HepG2 (cell line): Measurements from ENCODE around the gene PRMT7. TPM values are rescaled to one million over a fixed set of nuclear protein-coding genes. Genes with fewer than 3 reads are reported as not detected.

Experiments used
- ATM ChIP-seq: fragments of 450-650 bp; IDR thresholded peaks from 2 replicates; pipeline ENCODE4 v1.7.1; 2017; ENCODE audit warnings: mild to moderate bottlenecking, borderline replicate concordance
- ATRX ChIP-seq: sonication (generic); formaldehyde crosslinking; IDR thresholded peaks from 2 replicates; pipeline ENCODE4 v1.4.0; 2020; ENCODE audit warnings: missing genetic modification reagents, borderline replicate concordance
- GATAD1 ChIP-seq: IDR thresholded peaks from 2 replicates; pipeline ENCODE4 v1.6.1; 2016; ENCODE audit warnings: missing genetic modification reagents, missing compliant biosample characterization
- HOXA5 ChIP-seq: sonication (generic); formaldehyde crosslinking; IDR thresholded peaks from 2 replicates; pipeline ENCODE4 v1.4.0; 2020; ENCODE audit warnings: missing genetic modification reagents
- JDP2 ChIP-seq: sonication (generic); formaldehyde crosslinking; IDR thresholded peaks from 2 replicates; pipeline ENCODE4 v1.8.1; 2022; ENCODE audit warnings: missing genetic modification reagents, borderline replicate concordance
- JUNB ChIP-seq: sonication (generic); formaldehyde crosslinking; IDR thresholded peaks from 2 replicates; pipeline ENCODE4 v1.8.0; 2022; ENCODE audit warnings: missing genetic modification reagents, mild to moderate bottlenecking, borderline replicate concordance
- KLF11 ChIP-seq: IDR thresholded peaks from 2 replicates; pipeline ENCODE4 v1.6.1; 2016; ENCODE audit warnings: missing compliant biosample characterization
- LCORL ChIP-seq, 2 experiments: fragments of 450-650 bp in 1 of 2; sonication (generic) in 1 of 2; formaldehyde crosslinking in 1 of 2; IDR thresholded peaks; 2 replicates each; pipeline versions ENCODE4 v1.5.0 to v1.6.1; 2017 to 2020; ENCODE audit warnings: antibody characterized with exemption in 1 of 2, missing genetic modification reagents in 1 of 2
- STAT5B ChIP-seq: sonication (generic); formaldehyde crosslinking; IDR thresholded peaks from 2 replicates; pipeline ENCODE4 v1.4.0; 2020; ENCODE audit warnings: missing genetic modification reagents
- TGIF2 ChIP-seq: IDR thresholded peaks from 2 replicates; pipeline ENCODE4 v1.6.1; 2016; ENCODE audit warnings: control low read depth, missing compliant biosample characterization
- ZNF589 ChIP-seq: sonication (generic); formaldehyde crosslinking; conservative IDR thresholded peaks from 2 replicates; pipeline ENCODE4 v1.8.0; 2022; ENCODE audit warnings: mild to moderate bottlenecking, moderate library complexity, missing genetic modification reagents
- ZNF788 ChIP-seq: sonication (generic); formaldehyde crosslinking; IDR thresholded peaks from 2 replicates; pipeline ENCODE4 v1.5.0; 2020; ENCODE audit warnings: mild to moderate bottlenecking, missing genetic modification reagents, borderline replicate concordance
- ZNF883 ChIP-seq: sonication (generic); formaldehyde crosslinking; IDR thresholded peaks from 2 replicates; pipeline ENCODE4 v1.5.1; 2020; ENCODE audit warnings: mild to moderate bottlenecking, missing genetic modification reagents; ENCODE audit errors: not compliant biosample characterization
- ZSCAN25 ChIP-seq: sonication (generic); formaldehyde crosslinking; IDR thresholded peaks from 2 replicates; pipeline ENCODE4 v1.8.0; 2022; ENCODE audit warnings: mild to moderate bottlenecking, missing genetic modification reagents
- polyA plus RNA-seq, 8 experiments: library from polyadenylated mRNA; depleted of rRNA in 3 of 8; stranded (reverse) in 7 of 8; unstranded in 1 of 8; fragments of >200 nt; fragmentation: Illumina TruSeq in 4 of 8; extraction: Trizol in 4 of 8; gene quantifications; 2 replicates each; pipeline versions ENCODE4 v1.2.1 to v1.2.3, GENCODE V29; 2011 to 2016; ENCODE audit warnings: low read depth in 4 of 8, missing spikeins in 1 of 8, mixed read lengths in 1 of 8; ENCODE audit not compliant: insufficient read depth in 1 of 8
- total RNA-seq, 5 experiments: library from RNA; depleted of rRNA; stranded (reverse); fragments of >200 nt; fragmentation: Illumina TruSeq; extraction: Trizol; gene quantifications; 2 replicates each; pipeline ENCODE4 v1.2.3, GENCODE V29; 2016; ENCODE audit warnings: low read depth in 1 of 5
- TF ChIP-seq, protein P1 (sequence below): sonication (generic); formaldehyde crosslinking; IDR thresholded peaks from 2 replicates; pipeline ENCODE4 v1.5.1; 2020; ENCODE audit warnings: mild to moderate bottlenecking, missing genetic modification reagents, borderline replicate concordance
- TF ChIP-seq, protein P2 (sequence below): sonication (generic); formaldehyde crosslinking; IDR thresholded peaks from 2 replicates; pipeline ENCODE4 v1.4.0; 2020; ENCODE audit warnings: mild to moderate bottlenecking, missing genetic modification reagents
- TF ChIP-seq, protein P3 (sequence below): sonication (generic); formaldehyde crosslinking; IDR thresholded peaks from 2 replicates; pipeline ENCODE4 v1.4.0; 2020; ENCODE audit warnings: missing genetic modification reagents, borderline replicate concordance

The PRMT7 gene
- total and polyA plus RNA-seq, 2 of the 13 experiments (the other 11 are each of a cell fraction or from before 2014, with no cell fraction given), result 47.5 to 55.0 TPM

DNA sequence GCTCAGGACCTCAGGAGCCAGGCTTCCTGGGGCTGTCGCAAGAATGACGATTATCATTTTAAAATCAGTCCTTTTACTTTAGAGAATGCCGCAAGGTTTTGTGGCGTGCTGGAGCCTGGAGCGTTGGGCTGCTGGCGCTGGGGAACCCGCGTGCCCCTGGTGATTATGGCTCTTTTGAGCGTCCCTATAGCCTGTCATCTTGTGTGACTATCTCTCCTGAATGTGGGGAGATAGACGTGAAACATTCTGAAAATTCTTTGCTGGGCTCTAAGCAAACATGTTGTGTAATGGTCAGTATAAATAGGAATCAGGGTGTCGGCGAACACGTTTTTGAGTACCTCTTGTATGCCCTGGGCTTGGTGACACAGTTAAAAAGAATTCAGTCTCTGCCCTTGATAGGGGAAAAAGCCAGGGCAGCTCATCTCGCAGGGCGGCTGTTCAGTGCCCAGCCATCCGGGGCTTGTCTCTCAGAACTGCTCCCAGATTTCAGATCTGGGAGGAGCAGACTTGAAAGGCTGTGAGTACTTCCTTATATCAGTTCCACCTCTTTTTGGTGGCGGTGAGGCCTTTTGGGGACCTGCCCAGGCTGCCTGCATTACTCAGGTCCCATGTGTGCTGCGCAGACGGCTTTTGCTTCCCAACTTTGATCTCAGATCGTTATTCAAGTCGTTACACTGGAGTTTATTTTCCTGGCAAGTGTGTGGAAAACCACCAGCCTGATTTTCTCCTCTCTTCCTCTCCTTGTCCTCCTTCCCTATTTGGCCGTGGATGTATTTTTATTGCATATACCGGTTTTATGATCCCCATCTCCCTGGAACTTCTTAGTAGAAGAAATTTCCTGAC lies 45.5 kb upstream of the PRMT7 start (continued):
- TF ChIP-seq ZNF788 (CRISPR knock-in tag) (peak; percentile 67; the same call in 1 of the 2 replicates), ZSCAN25 (CRISPR knock-in tag) (0 out of 2 replicates have a peak, but pooled peaks have one; percentile 11), JUNB (CRISPR knock-in tag) (peak; percentile 93; the same call in 1 of the 2 replicates), LCORL (IDR thresholded peaks at IDR 0.05) (peak; percentile 80; the same call in 1 of the 2 replicates), LCORL (CRISPR knock-in tag; IDR thresholded peaks at IDR 0.05) (peak; percentile 98), ATM (peak; percentile 63; the same call in 1 of the 2 replicates), HOXA5 (no peak; the same call in 1 of the 2 replicates), TGIF2 (CRISPR knock-in tag) (peak; percentile 91), JDP2 (CRISPR knock-in tag) (no peak; the same call in 1 of the 2 replicates), ZNF883 (CRISPR knock-in tag) (no peak), GATAD1 (peak; percentile 81), KLF11 (CRISPR knock-in tag) (no peak; the same call in 1 of the 2 replicates), STAT5B (CRISPR knock-in tag) (no peak), ZNF589 (CRISPR knock-in tag) (0 out of 2 replicates have a peak, but pooled peaks have one; percentile 34), ATRX (CRISPR knock-in tag) (no peak)
- TF ChIP-seq, protein P1, sequence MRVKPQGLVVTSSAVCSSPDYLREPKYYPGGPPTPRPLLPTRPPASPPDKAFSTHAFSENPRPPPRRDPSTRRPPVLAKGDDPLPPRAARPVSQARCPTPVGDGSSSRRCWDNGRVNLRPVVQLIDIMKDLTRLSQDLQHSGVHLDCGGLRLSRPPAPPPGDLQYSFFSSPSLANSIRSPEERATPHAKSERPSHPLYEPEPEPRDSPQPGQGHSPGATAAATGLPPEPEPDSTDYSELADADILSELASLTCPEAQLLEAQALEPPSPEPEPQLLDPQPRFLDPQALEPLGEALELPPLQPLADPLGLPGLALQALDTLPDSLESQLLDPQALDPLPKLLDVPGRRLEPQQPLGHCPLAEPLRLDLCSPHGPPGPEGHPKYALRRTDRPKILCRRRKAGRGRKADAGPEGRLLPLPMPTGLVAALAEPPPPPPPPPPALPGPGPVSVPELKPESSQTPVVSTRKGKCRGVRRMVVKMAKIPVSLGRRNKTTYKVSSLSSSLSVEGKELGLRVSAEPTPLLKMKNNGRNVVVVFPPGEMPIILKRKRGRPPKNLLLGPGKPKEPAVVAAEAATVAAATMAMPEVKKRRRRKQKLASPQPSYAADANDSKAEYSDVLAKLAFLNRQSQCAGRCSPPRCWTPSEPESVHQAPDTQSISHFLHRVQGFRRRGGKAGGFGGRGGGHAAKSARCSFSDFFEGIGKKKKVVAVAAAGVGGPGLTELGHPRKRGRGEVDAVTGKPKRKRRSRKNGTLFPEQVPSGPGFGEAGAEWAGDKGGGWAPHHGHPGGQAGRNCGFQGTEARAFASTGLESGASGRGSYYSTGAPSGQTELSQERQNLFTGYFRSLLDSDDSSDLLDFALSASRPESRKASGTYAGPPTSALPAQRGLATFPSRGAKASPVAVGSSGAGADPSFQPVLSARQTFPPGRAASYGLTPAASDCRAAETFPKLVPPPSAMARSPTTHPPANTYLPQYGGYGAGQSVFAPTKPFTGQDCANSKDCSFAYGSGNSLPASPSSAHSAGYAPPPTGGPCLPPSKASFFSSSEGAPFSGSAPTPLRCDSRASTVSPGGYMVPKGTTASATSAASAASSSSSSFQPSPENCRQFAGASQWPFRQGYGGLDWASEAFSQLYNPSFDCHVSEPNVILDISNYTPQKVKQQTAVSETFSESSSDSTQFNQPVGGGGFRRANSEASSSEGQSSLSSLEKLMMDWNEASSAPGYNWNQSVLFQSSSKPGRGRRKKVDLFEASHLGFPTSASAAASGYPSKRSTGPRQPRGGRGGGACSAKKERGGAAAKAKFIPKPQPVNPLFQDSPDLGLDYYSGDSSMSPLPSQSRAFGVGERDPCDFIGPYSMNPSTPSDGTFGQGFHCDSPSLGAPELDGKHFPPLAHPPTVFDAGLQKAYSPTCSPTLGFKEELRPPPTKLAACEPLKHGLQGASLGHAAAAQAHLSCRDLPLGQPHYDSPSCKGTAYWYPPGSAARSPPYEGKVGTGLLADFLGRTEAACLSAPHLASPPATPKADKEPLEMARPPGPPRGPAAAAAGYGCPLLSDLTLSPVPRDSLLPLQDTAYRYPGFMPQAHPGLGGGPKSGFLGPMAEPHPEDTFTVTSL (CRISPR knock-in tag), result peak; percentile 76; the same call in 1 of the 2 replicates
- TF ChIP-seq, protein P2, sequence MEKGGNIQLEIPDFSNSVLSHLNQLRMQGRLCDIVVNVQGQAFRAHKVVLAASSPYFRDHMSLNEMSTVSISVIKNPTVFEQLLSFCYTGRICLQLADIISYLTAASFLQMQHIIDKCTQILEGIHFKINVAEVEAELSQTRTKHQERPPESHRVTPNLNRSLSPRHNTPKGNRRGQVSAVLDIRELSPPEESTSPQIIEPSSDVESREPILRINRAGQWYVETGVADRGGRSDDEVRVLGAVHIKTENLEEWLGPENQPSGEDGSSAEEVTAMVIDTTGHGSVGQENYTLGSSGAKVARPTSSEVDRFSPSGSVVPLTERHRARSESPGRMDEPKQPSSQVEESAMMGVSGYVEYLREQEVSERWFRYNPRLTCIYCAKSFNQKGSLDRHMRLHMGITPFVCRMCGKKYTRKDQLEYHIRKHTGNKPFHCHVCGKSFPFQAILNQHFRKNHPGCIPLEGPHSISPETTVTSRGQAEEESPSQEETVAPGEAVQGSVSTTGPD (CRISPR knock-in tag), result peak; percentile 68; the same call in 1 of the 2 replicates
- TF ChIP-seq, protein P3, sequence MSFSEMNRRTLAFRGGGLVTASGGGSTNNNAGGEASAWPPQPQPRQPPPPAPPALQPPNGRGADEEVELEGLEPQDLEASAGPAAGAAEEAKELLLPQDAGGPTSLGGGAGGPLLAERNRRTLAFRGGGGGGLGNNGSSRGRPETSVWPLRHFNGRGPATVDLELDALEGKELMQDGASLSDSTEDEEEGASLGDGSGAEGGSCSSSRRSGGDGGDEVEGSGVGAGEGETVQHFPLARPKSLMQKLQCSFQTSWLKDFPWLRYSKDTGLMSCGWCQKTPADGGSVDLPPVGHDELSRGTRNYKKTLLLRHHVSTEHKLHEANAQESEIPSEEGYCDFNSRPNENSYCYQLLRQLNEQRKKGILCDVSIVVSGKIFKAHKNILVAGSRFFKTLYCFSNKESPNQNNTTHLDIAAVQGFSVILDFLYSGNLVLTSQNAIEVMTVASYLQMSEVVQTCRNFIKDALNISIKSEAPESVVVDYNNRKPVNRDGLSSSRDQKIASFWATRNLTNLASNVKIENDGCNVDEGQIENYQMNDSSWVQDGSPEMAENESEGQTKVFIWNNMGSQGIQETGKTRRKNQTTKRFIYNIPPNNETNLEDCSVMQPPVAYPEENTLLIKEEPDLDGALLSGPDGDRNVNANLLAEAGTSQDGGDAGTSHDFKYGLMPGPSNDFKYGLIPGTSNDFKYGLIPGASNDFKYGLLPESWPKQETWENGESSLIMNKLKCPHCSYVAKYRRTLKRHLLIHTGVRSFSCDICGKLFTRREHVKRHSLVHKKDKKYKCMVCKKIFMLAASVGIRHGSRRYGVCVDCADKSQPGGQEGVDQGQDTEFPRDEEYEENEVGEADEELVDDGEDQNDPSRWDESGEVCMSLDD (CRISPR knock-in tag), result peak; percentile 91; the same call in 1 of the 2 replicates
